ENCODE measurements around the gene BTBD7.

DNA sequence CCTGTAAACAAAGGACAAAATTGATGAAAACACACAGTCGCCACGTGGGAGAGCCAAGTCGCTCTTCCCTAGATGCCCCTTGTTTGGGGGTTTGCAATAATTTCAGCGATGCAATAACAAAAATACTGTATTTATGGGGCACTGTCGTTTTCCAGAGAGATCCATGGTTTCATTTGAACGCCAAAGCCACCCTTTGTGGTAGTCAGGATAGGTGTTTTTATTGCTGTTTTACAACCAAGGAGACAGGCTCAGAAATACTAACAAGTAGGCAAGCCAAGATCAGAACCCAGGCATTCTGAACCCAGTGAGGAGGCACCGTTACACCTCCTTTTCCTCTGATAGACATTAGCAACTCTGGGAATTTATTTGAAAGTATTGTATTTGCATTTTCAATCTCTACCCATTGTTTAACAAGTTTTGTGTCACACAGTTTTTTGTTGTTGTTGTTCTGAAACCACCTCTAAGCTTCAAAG, 831 bp upstream of the BTBD7 start:
- TF ChIP-seq, protein P1, sequence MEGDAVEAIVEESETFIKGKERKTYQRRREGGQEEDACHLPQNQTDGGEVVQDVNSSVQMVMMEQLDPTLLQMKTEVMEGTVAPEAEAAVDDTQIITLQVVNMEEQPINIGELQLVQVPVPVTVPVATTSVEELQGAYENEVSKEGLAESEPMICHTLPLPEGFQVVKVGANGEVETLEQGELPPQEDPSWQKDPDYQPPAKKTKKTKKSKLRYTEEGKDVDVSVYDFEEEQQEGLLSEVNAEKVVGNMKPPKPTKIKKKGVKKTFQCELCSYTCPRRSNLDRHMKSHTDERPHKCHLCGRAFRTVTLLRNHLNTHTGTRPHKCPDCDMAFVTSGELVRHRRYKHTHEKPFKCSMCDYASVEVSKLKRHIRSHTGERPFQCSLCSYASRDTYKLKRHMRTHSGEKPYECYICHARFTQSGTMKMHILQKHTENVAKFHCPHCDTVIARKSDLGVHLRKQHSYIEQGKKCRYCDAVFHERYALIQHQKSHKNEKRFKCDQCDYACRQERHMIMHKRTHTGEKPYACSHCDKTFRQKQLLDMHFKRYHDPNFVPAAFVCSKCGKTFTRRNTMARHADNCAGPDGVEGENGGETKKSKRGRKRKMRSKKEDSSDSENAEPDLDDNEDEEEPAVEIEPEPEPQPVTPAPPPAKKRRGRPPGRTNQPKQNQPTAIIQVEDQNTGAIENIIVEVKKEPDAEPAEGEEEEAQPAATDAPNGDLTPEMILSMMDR (IDR thresholded peaks at IDR 0.05) = no peak
- TF ChIP-seq POLR2A (IDR thresholded peaks at IDR 0.05) = no peak
